ENCODE data around the gene ELN.

DNA sequence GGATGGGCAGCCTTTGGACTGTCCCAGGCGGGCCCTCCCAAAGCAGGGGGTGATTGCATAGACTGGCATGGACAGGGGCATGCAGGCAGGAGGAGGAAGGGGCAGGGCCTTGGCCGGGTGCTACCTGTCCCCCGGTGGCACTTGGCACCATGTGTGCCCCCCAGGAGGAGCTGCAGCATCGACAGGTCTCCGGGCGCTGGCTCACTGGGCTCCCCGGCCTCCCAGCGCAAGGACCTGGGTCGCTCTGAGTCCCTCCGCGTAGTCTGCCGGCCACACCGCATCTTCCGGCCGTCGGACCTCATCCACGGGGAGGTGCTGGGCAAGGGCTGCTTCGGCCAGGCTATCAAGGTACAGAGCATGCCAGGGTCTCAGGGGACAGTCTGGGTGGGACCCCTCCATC is 78.9 kb downstream of the ELN start:
- TF ChIP-seq, protein P1, sequence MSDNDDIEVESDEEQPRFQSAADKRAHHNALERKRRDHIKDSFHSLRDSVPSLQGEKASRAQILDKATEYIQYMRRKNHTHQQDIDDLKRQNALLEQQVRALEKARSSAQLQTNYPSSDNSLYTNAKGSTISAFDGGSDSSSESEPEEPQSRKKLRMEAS (IDR thresholded peaks at IDR 0.05): no peak
- TF ChIP-seq RFX5 (IDR thresholded peaks at IDR 0.05; ENCODE audit: borderline replicate concordance, low read depth, low read length) (no peak), CBX8 (IDR thresholded peaks at IDR 0.05; ENCODE audit: borderline replicate concordance, low read depth, low read length) (no peak)
- TF ChIP-seq, protein P2, sequence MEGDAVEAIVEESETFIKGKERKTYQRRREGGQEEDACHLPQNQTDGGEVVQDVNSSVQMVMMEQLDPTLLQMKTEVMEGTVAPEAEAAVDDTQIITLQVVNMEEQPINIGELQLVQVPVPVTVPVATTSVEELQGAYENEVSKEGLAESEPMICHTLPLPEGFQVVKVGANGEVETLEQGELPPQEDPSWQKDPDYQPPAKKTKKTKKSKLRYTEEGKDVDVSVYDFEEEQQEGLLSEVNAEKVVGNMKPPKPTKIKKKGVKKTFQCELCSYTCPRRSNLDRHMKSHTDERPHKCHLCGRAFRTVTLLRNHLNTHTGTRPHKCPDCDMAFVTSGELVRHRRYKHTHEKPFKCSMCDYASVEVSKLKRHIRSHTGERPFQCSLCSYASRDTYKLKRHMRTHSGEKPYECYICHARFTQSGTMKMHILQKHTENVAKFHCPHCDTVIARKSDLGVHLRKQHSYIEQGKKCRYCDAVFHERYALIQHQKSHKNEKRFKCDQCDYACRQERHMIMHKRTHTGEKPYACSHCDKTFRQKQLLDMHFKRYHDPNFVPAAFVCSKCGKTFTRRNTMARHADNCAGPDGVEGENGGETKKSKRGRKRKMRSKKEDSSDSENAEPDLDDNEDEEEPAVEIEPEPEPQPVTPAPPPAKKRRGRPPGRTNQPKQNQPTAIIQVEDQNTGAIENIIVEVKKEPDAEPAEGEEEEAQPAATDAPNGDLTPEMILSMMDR (IDR thresholded peaks at IDR 0.05; ENCODE audit: control extremely low read depth in 1 of 3, insufficient read depth in 1 of 3, low read depth in 1 of 3, low read length in 3 of 3): no peak
